ENCODE results near the gene COL10A1.
A peak's percentile ranks its signal among the peaks of the same experiment; 100 is the strongest.
"Not testable (repeated sequence)": the region's sequence is repeated elsewhere in the genome, so short reads cannot be mapped to it uniquely, and the experiment has no call there.

COL10A1 gene

DNA sequence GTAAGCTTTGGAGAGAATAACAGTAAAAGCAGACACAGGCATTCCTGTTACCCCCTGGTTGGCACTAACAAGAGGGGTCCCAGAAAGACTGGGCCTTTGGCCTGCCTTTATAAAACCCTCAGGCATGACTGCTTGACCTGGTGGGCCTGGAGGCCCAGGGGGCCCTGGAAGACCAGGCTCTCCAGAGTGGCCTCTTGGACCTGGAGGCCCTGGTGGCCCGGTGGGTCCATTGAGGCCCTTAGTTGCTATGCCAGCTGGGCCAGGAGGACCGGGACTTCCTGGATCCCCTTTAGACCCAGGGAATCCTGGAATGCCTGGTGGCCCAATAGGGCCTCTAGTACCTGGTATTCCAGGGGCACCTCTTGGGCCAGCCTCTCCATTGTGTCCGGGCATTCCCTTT is 5.5 kb downstream of the COL10A1 start:
- no peak for DNase-seq (ENCODE audit: low spot score)

DNA sequence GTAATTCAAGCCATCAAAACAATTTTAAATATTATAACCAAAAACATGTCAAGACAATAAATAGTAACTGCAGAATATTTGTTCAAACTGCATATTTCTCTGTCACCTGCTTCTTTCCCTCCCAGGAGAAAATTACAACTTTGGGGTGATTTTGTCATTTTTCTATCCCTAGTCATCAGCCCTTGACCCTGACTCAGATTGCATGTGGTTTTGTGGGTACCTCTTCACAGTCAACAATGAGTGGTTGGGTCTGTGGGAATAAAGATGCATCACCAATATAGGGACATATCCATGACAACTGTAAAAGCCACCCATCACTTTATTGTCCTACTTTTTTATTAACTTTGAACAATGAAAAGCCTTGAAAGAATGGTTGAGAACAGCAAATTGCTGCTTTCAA is 7.3 kb downstream of the COL10A1 start:
- DNase-seq (ENCODE audit: low spot score): no peak

DNA sequence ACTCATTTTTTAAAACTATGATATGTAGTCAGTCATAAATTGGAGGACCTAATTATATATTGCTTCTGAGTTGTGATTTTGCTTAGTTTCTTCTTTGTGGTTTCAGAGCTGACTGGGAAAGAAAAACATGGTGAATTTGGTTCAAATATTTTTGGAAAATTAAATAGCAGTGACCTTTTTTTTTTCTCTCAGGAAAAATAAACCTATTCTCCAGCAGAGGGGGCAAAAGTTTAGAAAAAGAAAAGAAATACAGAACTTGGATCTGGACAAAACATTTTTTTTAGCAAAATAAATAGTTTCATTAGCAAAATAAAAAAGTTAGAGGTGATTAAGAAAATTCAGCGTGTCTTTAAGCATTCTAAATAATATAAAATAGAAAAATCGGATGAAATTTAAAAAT is 10.2 kb downstream of the COL10A1 start:
- DNase-seq (ENCODE audit: low spot score): no peak

DNA sequence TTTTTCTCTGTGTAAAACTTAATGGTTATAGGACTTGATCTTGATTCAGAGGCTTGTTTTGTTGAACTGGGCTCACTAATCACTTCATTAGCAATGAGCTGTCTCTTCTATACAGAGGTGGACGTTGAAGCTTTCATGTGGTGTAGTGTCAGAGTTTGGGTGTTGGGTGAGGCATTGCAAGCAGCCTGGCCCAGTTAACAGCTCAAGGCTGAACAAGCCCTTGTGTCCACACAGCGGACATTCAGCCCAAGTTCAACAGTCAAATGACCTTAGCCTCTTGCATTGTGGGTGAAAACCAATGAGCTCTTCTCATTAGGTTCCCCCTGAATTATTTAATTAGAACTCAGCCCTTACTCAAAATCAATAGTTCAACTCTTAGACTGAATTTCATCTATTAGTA is 12.5 kb downstream of the COL10A1 start:
- DNase-seq (ENCODE audit: low spot score): no peak

DNA sequence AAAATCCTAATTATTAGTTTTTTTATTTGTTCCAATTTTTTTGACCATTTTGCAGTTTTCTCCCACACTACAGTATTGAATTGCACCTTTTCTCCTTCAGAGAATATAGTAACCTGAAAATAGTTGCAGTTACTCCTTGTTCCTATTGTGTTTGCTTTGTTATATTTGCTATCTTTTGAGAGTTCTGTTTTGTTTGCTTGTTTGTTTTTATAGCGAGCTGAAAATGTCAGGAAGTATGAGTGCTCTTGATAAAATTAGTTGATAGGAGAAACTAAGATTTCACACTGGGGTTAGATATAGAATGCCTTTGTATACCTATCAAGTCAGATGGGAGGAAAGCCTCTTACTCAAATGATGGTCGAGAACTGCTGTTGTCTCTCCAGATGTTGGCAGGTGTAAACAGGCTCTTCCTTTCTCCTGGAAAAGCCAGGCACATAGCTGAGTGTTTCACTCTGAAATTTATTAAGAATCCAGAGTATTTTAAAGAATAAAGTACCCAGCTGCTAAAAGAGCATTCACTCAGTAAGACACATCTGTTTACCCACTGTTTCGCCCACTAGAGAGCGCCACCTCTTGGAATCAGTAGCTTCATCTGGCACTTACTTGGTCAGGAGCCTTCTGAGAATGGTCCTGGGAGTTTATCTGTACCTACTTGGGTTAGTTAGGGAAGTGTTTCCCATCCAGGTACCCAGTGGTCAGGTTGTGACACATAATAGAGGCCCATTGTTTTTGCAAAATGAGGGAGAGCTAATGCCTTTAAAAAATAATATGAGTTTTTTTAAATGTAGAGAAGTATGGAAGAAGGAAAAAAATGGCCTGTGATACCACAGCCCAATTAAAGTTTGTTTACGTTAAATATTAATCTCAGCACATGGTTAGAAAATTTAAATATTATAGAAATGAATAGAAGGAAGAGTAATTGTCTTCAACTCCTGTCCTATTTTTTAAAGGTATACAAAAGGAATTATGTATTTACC is 14.1 kb downstream of the COL10A1 start:
- peak; percentile 68 for DNase-seq (ENCODE audit: low spot score)

DNA sequence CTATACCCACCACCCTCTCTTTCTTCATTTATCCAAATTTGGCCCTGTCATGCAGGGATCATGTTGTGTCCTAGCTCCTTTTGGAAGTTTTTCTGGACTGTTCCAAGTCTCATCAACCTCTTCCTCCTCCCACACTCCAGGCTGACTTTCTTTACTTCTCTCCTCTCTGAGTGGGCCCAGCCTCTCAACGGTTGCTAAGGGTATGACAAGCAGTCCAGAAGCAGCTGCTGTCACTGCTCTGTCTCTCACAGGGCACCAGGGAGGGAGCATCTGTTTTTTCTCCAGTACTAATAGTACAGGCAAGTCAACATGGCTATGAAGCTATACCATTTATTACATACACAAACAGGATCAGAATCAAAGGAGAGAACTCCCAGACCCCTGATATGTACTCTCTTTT is 17.1 kb downstream of the COL10A1 start:
- DNase-seq (ENCODE audit: low spot score): no peak

DNA sequence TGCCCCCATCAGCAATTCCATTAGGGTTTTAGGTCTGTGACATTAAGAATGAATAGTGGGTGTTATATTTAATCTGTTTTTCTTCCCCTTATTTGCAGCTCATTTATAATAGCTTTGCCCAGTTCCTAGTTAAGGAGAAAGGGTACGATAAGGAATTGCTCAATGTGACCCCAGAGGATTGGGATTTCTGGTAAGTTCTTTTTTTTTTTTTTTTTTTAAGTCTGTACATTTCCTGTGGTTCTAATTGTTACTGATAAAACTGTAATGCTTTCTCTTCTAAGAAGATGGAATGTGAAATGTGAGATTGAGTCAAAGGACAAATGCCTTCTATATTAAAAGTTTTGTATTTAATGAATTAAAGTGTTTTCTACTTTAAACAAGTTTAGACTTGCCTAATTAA is 19.8 kb downstream of the COL10A1 start:
- no peak for DNase-seq (ENCODE audit: low spot score)

DNA sequence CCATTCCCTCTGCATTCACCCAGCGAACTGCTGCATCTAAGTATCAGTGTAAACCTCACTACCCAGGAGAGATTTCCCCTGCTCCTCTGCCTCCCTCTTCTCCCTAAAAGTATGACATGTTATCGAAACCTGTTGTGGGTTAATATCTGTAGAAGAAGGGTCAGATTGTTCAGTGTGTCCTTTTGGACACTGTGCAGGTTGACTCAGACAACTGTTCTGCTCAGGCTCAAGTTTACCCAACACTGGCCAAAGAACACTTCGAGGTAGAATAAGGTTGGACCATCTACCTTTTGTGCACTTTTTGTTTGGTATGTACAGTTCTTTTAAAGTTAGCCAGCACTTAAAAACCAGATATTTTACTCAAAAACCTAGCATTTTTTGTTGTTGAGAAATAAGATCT is 20.7 kb downstream of the COL10A1 start:
- no peak for DNase-seq (ENCODE audit: low spot score)

DNA sequence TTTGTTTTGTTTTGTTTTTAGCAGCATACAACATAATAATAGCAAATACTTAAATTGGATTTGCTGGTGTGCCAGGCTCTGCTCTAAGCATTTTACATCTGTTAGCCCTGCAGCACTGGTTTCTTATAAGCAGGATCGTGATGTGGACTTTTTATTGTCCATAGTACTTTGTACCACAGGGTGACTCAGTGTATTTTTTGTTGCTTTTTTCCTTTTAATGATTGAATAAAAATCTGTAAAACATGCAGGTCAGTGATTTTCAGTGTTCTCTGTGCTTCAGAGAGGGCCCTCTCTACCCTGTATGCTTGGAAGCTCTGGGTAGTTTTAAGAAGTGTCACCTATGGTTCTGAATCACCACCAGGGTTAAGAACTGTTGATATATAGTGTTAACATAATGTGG is 21.3 kb downstream of the COL10A1 start:
- no peak for DNase-seq (ENCODE audit: low spot score)

DNA sequence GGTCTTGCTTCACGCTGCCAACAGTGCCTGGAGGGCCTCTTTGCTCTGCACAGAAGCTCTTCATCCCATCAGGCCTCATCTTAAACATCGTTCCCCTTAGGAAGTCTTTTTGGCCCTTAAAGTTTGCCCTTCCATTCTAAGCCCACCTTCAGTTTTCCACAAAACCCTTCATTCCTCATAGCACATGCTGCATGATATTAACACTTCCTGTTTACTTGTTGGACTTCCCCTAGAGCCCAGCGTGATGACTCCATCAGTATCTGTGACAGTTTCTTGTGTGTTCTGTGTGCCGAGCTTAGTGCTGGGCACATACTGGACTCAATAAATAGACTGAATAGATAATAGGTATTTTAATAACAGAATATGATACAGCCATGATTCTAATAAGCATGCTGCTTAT is 23.1 kb downstream of the COL10A1 start:
- DNase-seq (ENCODE audit: low spot score): peak; percentile 34

DNA sequence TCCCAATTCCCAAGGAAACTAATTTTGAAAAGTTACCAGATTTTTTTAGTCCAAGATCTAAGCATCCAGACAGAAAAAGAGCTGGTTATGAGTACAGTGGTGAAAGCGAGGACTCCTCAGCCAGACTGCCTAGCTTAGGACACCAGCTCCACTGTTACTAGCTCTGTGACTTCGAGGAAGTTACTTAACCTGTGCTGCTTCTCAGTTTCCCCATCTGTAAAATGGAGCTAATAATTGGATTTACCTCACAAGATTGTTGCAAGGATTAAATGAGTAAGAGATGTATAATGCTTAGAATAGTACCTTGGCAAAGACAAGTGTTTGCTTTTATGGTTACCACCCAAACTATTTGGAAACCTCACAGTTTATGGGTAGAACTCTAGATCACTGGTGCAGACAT is 24.1 kb downstream of the COL10A1 start:
- peak; percentile 46 for DNase-seq (ENCODE audit: low spot score)

DNA sequence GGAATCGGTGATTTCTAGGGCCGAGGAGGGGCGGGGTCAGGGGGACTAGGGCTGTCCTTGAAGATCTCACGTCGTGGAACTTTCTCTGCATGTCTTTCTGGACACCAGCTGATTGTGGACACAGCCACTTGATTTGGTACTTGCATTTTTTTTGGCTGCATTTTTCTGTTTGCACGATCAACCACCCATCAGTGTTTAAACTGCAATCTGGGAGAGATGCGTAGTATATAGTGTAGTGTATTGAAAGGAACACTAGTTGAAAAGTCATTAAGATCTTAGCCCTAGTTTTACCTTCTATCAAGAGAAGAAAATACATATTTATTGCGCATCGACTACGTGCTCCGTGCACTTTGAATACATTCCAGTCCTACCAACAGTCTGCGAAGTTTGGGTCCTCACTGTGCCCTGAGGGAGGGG is 24.6 kb downstream of the COL10A1 start:
- peak; percentile 75 for DNase-seq (ENCODE audit: low spot score)

DNA sequence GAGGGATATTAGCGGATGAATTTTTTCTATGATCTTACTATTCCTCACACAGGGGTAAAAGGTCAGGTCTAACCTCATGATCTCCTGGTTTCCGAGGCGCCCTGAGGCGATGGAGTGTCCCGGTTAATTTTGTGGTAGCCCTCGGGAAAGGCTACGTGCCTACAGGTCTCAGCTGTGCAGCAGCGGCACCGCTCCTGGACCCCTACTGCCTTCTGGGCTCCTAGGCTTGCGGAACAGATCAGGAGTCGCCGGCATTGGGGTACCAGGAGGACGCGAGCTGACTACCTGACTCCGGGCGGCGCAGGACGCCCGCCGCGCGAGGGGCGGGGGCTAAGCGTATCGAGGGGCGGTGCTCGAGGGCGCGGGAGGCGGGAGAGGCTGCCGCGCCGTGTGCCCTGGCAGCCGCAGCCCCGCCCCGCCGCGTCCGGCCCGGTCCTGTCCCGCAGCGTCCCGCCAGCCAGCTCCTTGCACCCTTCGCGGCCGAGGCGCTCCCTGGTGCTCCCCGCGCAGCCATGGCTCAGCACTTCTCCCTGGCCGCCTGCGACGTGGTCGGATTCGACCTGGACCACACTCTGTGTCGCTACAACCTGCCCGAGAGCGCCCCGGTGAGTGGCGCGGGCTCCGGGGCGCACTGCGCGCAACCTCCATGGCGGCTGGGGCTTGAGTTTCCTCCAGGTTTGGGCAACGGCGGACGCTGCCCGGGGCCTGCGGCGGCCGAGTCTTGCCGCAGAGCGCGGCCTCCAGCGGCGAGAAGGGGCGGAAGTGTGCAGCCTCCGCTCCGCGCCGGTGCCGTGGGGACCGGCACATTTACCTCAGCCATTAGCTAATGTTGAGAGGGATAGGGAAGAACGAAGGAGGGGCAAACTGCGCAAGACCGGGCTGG is 25.3 kb downstream of the COL10A1 start, which contains the start of gene NT5DC1:
TSS of gene NT5DC1 (plus strand) at position 435 of the 883 bp plus-strand sequence. CDS start at position 513, 78 bp downstream.
- DNase-seq (ENCODE audit: low spot score): peak; percentile 82

DNA sequence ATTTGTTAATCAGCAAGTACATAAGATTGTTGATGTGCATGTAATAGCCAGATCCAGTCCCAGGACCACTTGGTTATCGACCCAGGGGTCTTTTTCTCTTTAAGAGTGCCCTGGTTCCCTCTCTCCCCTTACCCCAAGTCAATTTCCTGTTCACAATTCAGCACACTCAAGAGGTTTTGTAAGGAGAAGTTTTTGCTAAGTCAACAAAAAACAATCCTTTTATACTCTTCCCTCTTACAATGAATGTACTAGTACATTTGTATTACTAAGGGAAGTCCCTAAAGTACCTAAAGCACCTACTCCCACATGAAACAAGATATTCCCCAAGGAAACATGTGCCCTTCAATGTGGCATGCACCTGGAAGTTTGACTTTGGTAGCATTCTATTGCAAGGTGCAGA is 26.9 kb downstream of the COL10A1 start:
- peak; percentile 56 for DNase-seq (ENCODE audit: low spot score)

DNA sequence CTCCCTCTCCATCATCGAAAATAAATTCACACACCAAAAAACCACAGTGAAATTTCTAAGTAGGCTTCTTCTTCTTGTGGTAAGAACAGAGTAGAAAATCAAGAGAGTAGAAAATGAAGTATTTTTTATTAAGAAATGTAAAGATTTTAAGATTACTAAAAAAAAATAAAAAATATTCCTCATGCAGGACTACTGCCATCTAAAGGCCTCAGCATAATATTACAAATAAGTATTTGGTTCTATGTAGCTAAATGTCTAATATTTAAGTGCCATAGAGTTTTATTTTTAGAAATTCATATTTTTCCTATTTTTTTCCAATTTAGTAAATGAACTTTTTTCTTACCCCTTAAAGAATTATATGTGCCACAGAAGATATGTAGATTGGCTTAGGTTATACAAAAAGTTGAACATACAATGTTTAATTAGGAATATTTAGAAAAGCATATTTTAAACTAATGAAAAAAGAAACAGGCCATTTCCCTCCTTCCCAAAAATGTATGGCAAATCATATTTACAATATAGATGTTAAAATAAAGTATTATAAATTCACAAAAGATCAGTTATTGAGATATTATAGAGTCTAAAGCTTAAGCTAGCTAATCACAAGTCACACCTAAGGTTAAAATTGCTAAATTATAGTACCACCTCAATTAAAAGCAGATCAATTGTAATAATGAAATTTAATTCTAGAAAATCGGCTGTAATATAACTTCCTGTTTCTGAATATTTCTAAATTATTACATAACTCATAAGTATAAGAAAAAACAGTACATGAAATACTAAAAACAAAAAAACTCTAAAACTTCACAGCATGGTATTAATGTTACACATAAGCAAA is 28.7 kb downstream of the COL10A1 start:
- no peak for DNase-seq (ENCODE audit: low spot score)

DNA sequence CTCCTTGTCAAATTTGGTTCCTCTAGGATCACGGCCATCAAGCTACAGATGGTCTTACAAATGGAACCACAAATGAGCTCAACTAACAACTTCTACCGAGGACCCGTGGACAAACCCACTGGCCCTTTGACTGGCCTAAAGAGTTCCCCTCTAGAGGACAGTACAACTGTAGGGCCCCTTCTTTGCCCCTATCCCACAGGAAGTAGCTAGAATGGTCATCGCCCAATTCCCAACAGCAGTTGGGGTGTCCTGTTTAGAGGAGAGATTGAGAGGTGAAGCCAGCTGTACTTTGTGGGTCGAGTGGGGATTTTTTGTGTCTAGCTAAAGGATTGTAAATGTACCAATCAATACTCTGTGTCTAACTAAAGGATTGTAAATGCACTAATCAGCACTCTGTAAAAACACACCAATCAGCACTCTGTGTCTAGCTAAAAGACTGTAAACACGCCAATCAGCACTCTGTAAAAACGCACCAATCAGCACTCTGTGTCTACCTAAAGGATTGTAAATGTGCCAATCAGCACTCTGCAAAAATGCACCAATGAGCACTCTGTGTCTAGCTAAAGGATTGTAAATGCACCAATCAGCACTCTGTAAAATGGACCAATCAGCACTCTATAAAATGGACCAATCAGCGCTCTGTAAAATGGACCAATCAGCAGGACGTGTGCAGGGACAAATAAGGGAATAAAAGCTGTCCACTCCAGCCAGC is 29.7 kb downstream of the COL10A1 start:
- DNase-seq (ENCODE audit: low spot score): not testable (repeated sequence)

DNA sequence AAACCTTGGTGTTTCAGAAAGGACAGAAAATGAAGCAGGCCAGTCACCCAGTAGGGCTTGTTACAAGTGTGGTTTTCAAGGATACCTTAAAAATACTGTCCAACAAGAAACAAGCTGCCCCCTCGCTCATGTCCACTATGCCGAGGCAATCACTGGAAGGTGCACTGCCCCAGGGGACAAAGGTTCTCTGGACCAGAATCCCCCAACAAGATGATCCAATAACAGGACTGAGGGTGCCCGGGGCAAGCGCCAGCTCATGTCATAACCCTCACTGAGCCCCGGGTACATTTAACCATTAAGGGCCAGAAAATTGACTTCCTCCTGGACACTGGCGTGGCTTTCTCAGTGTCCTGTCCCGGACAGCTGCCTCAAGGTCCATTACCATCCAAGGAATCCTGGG is 31.9 kb downstream of the COL10A1 start:
- no peak for DNase-seq (ENCODE audit: low spot score)

DNA sequence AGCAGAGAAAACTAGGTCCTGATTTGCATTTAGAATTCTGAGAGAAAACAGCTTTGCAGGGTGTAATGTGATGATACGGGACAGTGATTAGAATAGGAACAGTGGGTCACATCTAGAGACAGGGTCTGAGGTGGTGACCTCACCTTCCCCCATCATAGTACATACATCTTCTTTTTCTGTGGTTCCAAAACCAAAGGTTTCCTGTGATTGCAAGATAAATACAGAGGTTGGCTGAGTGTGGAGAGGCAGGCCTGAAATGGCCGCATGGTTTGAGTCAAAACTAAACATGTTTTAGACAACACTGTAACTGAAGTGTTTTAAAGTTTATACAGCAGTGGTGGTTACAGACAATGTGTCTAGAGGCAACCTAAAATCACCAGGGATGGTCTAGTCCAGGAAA is 35.7 kb downstream of the COL10A1 start:
- no peak for DNase-seq (ENCODE audit: low spot score)

DNA sequence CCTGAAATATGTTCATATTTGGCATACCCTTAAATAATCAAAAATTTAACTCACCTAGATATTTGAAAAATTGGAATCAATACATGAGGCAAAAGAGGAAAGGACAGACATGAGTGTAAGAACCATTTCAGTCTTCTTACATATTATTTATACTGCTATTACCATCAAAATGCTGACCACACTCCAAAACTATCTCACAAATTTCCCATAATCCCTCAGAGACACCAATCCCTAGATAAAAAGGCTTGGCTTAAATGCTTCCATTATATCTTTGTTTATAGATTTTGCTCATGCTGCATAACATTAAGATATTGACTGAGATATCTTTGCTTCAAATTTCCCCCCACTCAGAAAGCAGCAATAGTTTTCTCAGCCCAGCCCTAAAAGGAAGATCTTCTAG is 37.0 kb downstream of the COL10A1 start:
- DNase-seq (ENCODE audit: low spot score): no peak

DNA sequence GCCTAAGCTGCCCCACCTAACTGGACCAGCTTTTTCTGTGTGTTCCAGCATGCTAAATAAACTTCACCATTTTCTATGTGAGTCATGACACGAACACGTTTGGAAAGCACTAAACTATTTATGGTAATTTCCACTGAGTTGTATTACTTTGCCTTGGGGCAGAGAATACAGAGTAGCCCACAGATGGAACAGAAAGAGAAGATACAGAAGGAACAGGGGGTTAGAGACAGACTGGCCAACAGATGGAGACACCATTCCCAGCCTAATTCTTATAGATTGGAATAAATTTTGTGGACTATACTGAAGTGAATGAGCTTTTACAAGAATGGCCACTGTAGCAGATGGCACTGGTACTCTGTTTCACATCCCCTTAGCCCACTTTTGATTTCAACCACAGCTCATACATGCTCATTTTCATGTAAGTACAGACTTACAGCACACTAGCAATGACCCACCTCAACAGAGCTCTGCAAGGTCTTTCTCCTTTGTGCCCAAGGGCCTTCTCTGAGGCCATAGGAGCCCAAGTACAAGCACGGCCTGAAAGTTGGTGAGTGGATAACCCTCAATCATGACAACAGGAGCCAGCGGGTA is 38.4 kb downstream of the COL10A1 start:
- DNase-seq (ENCODE audit: low spot score): no peak

DNA sequence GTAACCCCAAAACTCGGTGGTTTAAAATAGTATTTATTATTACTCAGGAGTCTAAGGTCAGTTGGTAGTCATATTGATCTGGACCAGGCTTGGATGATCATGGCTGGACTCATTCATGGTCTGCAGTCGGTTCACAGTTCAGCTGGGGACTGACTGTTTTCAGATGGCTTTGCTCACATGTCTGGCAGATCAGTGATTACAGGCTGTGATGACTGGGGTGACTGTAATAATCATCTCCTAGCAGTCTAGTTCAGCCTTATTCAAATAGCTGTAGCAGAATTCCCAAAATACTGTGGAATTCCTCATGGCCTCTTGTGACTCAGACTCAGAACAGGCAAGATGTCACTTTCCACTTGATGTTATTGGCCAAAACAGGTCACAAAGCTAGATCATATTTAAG is 41.6 kb downstream of the COL10A1 start:
- DNase-seq (ENCODE audit: low spot score): no peak
